GM13976 (cell line): ENCODE measurements around the gene VKORC1.

ENCODE experiments used
- DNase-seq: peaks from one replicate; pipeline ENCODE4 v3.0.0; 2012; ENCODE audit warnings: low spot score
- in situ Hi-C: fragments of 300-500 bp; cut with MboI; formaldehyde crosslinking; loops from one replicate; pipeline ENCODE4 v1.12.0; 2022; ENCODE audit warnings: low sequenced_read_pairs, mixed read lengths, inconsistent platforms; ENCODE audit not compliant: unreplicated experiment
- TF ChIP-seq, protein P1 (sequence below): IDR thresholded peaks from 2 replicates; pipeline ENCODE4 v1.5.1; 2012; ENCODE audit warnings: borderline replicate concordance, mild to moderate bottlenecking; ENCODE audit not compliant: insufficient read depth; ENCODE audit errors: extremely low read depth, missing control alignments, control extremely low read depth

The VKORC1 gene

DNA sequence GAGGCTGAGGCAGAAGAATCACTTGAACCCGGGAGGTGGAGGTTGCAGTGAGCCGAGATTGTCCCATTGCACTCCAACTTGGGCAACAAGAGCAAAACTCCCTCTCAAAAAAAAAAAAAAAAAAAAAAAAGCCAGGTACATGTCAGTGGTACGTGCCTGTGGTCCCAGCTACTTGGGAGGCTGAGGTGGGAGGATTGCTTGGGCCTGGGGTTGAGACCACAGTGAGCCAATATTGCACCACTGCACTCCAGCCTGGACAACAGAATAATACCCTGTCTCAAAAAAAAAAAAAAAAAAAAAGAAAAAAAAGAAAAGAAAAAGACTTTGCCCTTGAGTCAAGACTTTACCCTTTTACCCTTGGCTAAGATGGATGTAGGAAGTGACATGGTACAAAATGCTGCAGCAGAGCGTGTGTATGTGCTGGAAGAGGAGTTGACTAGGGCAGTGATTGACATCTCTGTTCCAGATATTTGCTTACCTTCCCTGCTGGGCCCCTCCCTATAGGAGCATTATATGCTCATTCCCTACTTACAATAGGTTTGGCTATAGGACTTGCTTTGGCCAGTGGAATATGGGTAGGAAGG, 50.6 kb downstream of the VKORC1 start:
- no peak for DNase-seq
- in situ Hi-C loops, result no loop called here
- TF ChIP-seq, protein P1, sequence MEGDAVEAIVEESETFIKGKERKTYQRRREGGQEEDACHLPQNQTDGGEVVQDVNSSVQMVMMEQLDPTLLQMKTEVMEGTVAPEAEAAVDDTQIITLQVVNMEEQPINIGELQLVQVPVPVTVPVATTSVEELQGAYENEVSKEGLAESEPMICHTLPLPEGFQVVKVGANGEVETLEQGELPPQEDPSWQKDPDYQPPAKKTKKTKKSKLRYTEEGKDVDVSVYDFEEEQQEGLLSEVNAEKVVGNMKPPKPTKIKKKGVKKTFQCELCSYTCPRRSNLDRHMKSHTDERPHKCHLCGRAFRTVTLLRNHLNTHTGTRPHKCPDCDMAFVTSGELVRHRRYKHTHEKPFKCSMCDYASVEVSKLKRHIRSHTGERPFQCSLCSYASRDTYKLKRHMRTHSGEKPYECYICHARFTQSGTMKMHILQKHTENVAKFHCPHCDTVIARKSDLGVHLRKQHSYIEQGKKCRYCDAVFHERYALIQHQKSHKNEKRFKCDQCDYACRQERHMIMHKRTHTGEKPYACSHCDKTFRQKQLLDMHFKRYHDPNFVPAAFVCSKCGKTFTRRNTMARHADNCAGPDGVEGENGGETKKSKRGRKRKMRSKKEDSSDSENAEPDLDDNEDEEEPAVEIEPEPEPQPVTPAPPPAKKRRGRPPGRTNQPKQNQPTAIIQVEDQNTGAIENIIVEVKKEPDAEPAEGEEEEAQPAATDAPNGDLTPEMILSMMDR, result no peak

DNA sequence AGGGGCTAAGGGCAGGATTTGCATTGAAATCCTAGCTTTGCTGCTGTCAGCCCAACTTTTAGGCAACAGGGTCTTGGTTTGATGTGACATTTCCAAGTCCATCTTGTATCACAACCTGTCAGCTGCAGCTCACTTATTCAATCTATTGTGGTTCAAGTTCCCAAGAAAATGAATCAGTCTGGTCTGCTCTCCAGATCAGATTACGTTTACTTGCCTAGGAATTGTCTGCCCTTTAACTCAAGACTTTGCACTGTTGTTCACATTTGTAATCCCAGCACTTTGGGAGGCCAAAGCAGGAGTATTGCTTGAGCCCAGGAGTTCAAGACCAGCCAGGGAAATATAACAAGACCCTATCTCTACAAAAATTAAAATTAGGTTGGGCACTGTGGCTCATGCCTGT, 51.2 kb downstream of the VKORC1 start:
- in situ Hi-C loops, result no loop called here
- TF ChIP-seq, protein P1, result no peak
- no peak for DNase-seq

DNA sequence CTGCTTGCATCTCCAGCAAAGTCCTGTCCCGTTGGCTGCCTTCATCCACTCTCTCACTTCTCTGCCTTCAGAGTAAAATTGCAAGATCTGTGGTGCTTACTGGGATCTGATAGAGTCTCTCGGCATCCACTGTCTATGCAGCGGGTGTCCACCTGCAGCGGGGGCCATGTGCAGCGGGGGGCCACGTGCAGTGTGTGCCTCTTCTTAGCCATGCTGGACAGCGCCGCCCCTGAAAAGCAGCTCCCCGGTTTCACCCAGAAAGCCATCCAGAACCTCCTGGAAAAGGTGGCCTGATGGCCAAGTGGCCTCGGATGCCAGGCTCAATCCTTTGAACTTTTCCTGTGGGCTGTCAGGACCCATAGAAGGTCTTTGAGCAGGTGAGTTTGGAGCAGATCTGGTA, 51.7 kb downstream of the VKORC1 start:
- in situ Hi-C loops, result no loop called here
- no peak for DNase-seq

More for the DNA sequence above, 51.7 kb downstream of the VKORC1 start:
- TF ChIP-seq, protein P1, result no peak
